GM10847 (cell line): ENCODE results near the gene SCARB1.

Source experiments
- POLR2A ChIP-seq: IDR thresholded peaks from 2 replicates; pipeline ENCODE4 v1.6.1; 2011; ENCODE audit not compliant: insufficient read length; ENCODE audit errors: extremely low read depth

The SCARB1 gene

GRCh38 chr12:124742111-124742510 lies 121.6 kb downstream of the SCARB1 start:
- no peak for TF ChIP-seq POLR2A

DNA sequence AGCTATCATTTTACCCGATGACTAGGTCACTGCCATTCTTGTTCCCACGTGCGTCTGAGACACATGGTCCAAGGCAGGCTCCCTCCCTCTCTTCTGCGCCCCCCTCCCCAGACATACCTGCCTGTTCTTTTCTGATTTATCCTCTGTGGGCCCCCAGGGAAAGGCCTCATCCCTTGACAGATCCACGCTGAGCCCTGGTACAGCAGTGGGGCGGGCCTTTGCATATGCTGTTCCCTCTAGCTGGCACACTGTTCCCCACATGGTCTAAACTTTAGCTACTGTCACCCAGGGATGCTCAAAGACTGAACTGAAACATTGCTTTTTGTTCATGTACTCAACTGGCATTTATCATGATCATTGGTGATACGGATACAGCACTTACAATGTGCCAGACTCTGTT lies 122.5 kb downstream of the SCARB1 start:
- no peak for TF ChIP-seq POLR2A

- no peak for TF ChIP-seq POLR2A
Measured at GRCh38 chr12:124740691-124741137, 123.0 kb downstream of the SCARB1 start.

- no peak for TF ChIP-seq POLR2A
Measured at GRCh38 chr12:124739953-124740561, 123.6 kb downstream of the SCARB1 start.

- no peak for TF ChIP-seq POLR2A
Measured at GRCh38 chr12:124738636-124739467, 124.8 kb downstream of the SCARB1 start.

DNA sequence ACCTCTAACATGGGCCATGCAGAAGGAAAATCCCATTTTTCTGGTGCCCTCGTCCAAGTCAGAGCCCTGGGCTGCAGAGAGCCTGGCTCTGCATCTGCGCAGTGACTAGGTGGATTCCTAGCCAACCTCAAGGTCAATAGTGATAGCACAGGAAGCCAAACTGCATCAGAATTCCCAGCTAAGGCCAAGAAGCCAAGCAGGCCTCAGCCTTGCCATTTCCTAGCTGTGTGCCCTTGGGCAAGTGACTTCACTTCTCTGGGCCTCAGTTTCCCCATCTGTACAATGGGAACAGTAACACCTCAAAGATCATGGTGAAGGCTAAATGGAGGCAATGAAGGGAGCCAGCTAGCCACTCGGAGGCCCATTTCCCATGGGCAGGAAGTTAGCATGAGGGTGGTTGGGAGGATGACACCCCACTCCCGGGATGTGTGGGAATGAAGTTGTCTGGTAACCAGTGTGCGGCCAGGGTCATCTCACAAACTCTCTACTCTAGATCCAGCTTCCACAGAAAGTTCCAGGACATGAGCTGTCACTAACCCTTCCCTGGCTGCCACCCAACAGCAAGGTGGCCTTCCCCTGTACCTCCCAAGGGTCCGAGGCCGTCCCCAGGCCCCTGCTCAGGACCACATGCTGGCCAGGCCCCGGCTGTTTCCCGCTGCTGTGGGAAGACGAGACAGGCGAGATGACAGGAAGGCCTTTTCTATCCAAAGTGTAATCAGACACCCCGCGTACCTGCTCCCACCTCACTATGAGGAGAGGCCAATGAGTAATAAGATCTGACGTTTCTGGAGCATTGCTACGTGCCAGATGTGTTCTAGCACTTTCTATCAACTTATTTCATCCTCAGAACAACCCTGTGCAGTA lies 125.7 kb downstream of the SCARB1 start:
- TF ChIP-seq POLR2A: no peak

DNA sequence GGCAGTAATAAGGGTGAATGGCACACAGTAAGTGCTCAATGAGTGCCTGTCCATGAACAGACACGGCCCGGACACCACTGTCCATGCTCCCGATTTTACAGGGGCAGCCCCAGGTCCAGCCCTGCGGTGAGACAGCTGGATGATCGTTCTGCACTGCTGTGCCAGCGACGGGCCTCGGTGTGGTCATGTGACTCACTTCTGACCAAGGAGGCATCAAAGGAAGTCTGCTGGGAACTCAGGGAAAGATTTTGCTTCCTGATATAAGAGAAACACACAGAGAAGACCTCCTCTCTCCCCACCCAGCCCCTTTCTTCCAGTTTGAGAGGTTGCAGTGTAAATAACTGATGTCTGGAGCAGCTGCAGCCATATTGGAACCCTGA lies 126.6 kb downstream of the SCARB1 start:
- TF ChIP-seq POLR2A: no peak

GRCh38 chr12:124736115-124737039 lies 127.3 kb downstream of the SCARB1 start:
- TF ChIP-seq POLR2A: no peak

GRCh38 chr12:124734224-124734788 lies 129.4 kb downstream of the SCARB1 start:
- TF ChIP-seq POLR2A: no peak

GRCh38 chr12:124733086-124733485 lies 130.6 kb downstream of the SCARB1 start:
- TF ChIP-seq POLR2A: no peak

- no peak for TF ChIP-seq POLR2A
Measured at GRCh38 chr12:124732275-124733075, 131.2 kb downstream of the SCARB1 start.

DNA sequence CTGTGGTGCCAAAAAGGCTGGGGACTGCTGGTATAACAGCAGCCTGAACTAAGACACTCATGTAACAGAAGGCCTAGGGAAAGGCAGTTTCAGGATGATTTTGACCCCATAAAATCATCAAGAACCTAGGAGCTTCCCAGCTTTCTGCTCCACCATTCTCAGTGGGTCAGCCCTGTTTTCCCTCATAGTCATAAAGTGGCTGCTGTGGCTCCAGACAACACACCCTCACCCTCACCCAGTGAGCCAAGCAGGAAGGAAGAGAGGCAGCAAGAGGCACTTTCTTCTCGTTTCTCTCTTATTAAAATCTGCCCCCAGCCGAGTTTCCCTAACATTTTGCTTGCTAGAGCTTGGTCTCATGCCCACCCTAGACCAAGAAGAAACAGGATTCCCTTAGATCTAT lies 131.8 kb downstream of the SCARB1 start:
- TF ChIP-seq POLR2A: no peak

DNA sequence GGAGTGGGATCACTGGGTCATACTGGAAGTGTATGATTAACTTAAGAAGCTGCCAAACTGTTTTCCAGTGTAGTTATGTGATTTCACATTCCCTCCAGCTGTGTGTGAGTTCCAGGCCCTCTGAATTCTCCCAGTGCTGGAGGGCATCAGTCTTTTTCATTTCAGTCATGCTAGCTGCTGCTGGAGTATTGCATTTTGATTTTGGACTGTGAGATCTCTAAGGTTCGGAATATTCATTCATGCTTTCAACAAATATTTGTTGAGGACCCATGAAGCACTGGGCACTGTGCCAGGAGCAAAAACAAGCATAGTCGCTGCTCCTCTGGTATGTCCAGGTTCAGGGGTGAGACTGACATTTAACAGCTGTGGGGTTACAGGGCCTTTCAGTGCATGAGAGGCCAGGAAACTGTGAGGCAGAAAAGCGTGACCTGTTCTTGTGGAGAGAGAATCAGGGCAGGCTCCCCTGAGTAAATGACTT lies 133.2 kb downstream of the SCARB1 start:
- no peak for TF ChIP-seq POLR2A
